Fibroblast of lung (primary cell): ENCODE measurements around the gene SORCS3. TPM values are rescaled to one million over a fixed set of nuclear protein-coding genes. Genes with fewer than 3 reads are reported as not detected.
A peak's percentile ranks its signal among the peaks of the same experiment; 100 is the strongest.

Experiments
- DNase-seq, 2 donors: peaks; one replicate each; pipeline versions ENCODE4 v3.0.0 to v3.0.0-alpha.2; 2010; ENCODE audit warnings: low read depth in 2 of 2
- H2AFZ ChIP-seq: 2 replicates; pipeline ENCODE4 v1.5.1; 2012; ENCODE audit warnings: low read length, control low read depth, inconsistent platforms
- H3K27ac ChIP-seq: 2 replicates; pipeline ENCODE4 v1.5.1; 2011; ENCODE audit warnings: low read length, control low read depth; ENCODE audit not compliant: insufficient read depth
- H3K27me3 ChIP-seq: 2 replicates; pipeline ENCODE4 v1.5.1; 2011; ENCODE audit warnings: mild to moderate bottlenecking, low read length; ENCODE audit not compliant: control insufficient read depth, insufficient read depth
- H3K36me3 ChIP-seq: 2 replicates; pipeline ENCODE4 v1.5.1; 2011; ENCODE audit warnings: low read length; ENCODE audit not compliant: control insufficient read depth, insufficient read depth
- H3K4me1 ChIP-seq: 2 replicates; pipeline ENCODE4 v1.5.1; 2011; ENCODE audit warnings: low read length; ENCODE audit not compliant: control insufficient read depth, insufficient read depth; ENCODE audit errors: extremely low read depth
- H3K4me2 ChIP-seq: 2 replicates; pipeline ENCODE4 v1.5.1; 2011; ENCODE audit warnings: low read length, control low read depth; ENCODE audit not compliant: insufficient read depth; ENCODE audit errors: extremely low read depth
- H3K4me3 ChIP-seq, 4 experiments: fragments of 200-600 bp in 1 of 4; sonication (generic) in 1 of 4; replicated peaks in 1 of 4; 2 replicates each; pipeline ENCODE4 v1.5.1; 2011 to 2016; ENCODE audit warnings: low read length in 4 of 4, low read depth in 3 of 4, mild to moderate bottlenecking in 3 of 4, control low read depth in 2 of 4, inconsistent platforms in 1 of 4, mixed read lengths in 1 of 4; ENCODE audit not compliant: insufficient read depth in 1 of 4; ENCODE audit errors: control extremely low read depth in 1 of 4
- H3K79me2 ChIP-seq: 2 replicates; pipeline ENCODE4 v1.5.1; 2012; ENCODE audit warnings: mild to moderate bottlenecking, low read length, inconsistent platforms; ENCODE audit not compliant: control insufficient read depth, insufficient read depth
- H3K9ac ChIP-seq: 2 replicates; pipeline ENCODE4 v1.5.1; 2011; ENCODE audit warnings: mild to moderate bottlenecking, low read length, control low read depth; ENCODE audit not compliant: insufficient read depth
- H3K9me3 ChIP-seq: 2 replicates; pipeline ENCODE4 v1.5.1; 2012; ENCODE audit warnings: low read depth, low read length; ENCODE audit not compliant: control insufficient read depth, insufficient read depth
- H4K20me1 ChIP-seq: 2 replicates; pipeline ENCODE4 v1.5.1; 2011; ENCODE audit warnings: low read length; ENCODE audit not compliant: control insufficient read depth, insufficient read depth; ENCODE audit errors: extremely low read depth
- EZH2 ChIP-seq: IDR thresholded peaks from 2 replicates; pipeline ENCODE4 v1.5.1; 2012; ENCODE audit warnings: low read length, control low read depth, mild to moderate bottlenecking; ENCODE audit errors: missing control alignments
- polyA plus RNA-seq, 2 donors: library from polyadenylated mRNA; depleted of rRNA in 1 of 2; stranded (reverse) in 1 of 2; unstranded in 1 of 2; fragments of >200 nt; gene quantifications; 2 replicates each; pipeline ENCODE4 v1.2.1, GENCODE V29; 2011 to 2012; ENCODE audit warnings: missing spikeins in 1 of 2
- total RNA-seq: library from RNA; depleted of rRNA; stranded (reverse); fragments of >200 nt; gene quantifications from 2 replicates; pipeline ENCODE4 v1.2.1, GENCODE V29; 2014
- TF ChIP-seq, protein P1 (sequence below), 2 donors: IDR thresholded peaks in 1 of 2; conservative IDR thresholded peaks in 1 of 2; 1 replicate in 1 of 2; 2 replicates in 1 of 2; pipeline ENCODE4 v1.5.1; 2011 to 2012; ENCODE audit warnings: low read length in 2 of 2, control low read depth in 1 of 2, inconsistent platforms in 1 of 2, low read depth in 1 of 2, mild to moderate bottlenecking in 1 of 2

The SORCS3 gene
- total and polyA plus RNA-seq, 2 donors (not counting 1 experiment from before 2014, with no cell fraction given): not detected

DNA sequence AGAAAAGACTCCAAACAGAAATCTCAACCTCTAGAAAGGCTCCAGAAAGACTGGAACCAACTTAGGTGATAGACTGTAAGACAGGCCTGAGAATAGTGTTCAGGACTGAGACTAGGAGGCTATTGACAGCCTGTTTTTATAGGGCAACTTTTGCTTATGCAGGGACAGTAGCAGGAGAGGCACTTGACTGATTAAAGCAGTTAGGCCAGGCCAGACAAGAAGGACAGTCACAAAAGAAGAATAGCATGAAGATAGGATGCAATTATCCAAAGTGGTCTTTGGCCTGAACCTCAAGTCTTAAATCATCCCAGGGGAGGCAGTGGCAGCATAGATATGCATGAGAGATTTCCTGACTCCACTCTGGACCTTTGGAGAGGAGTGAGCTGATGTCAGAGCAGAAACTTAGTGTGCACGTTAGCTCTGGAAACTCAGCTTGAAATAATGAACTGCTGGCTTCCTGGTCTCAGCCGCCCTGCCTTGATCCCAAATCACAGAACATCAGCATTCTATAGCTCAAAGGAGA is 290.6 kb downstream of the SORCS3 start:
- no peaks in the 10 kb centered on the region for H3K36me3 ChIP-seq
- TF ChIP-seq, protein P1, sequence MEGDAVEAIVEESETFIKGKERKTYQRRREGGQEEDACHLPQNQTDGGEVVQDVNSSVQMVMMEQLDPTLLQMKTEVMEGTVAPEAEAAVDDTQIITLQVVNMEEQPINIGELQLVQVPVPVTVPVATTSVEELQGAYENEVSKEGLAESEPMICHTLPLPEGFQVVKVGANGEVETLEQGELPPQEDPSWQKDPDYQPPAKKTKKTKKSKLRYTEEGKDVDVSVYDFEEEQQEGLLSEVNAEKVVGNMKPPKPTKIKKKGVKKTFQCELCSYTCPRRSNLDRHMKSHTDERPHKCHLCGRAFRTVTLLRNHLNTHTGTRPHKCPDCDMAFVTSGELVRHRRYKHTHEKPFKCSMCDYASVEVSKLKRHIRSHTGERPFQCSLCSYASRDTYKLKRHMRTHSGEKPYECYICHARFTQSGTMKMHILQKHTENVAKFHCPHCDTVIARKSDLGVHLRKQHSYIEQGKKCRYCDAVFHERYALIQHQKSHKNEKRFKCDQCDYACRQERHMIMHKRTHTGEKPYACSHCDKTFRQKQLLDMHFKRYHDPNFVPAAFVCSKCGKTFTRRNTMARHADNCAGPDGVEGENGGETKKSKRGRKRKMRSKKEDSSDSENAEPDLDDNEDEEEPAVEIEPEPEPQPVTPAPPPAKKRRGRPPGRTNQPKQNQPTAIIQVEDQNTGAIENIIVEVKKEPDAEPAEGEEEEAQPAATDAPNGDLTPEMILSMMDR (conservative IDR thresholded peaks at IDR 0.05 in 1 of 2, IDR thresholded peaks at IDR 0.05 in 1 of 2; ENCODE audit: low read depth in 1 of 2, low read length in 2 of 2): no peak
- TF ChIP-seq EZH2: no peak
- H3K27ac ChIP-seq: no peak overlapping the region
- H3K4me3 ChIP-seq: no peak overlapping the region
- DNase-seq: no peak
- H3K9ac ChIP-seq: no peak overlapping the region
- H2AFZ ChIP-seq: no peak overlapping the region
- no peaks in the 10 kb centered on the region for H4K20me1 ChIP-seq
- H3K4me2 ChIP-seq: no peak overlapping the region
- H3K27me3 ChIP-seq: no peaks in the 10 kb centered on the region
- H3K9me3 ChIP-seq: no peaks in the 10 kb centered on the region
- no peaks in the 10 kb centered on the region for H3K4me1 ChIP-seq
- no peaks in the 10 kb centered on the region for H3K79me2 ChIP-seq

DNA sequence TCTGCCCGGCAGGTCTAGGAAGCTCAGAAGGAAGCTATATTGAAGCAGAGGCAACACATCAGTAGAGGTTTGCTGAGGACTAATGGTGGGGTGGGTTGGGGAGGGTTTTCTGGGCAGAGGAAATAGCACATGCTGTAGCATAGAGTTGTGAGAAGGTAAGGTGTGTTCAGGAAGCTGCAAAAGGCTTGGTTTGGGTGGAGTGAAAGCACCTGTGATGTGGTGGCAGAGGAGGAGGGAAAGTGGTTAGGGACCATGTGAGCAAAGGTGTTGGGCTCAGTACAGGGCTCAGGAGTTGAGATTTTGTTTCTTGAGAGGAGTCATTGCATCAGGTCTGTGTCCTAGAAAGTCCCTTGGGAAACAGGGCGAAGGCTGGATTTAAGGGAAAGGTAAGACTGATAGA is 294.6 kb downstream of the SORCS3 start:
- DNase-seq: no peak
- H3K4me3 ChIP-seq: no peak overlapping the region
- no peaks in the 10 kb centered on the region for H4K20me1 ChIP-seq
- H3K9ac ChIP-seq: no peak overlapping the region
- H3K4me2 ChIP-seq: no peak overlapping the region
- H3K79me2 ChIP-seq: no peaks in the 10 kb centered on the region
- H3K9me3 ChIP-seq: no peaks in the 10 kb centered on the region
- TF ChIP-seq, protein P1 (conservative IDR thresholded peaks at IDR 0.05 in 1 of 2, IDR thresholded peaks at IDR 0.05 in 1 of 2; ENCODE audit: low read depth in 1 of 2, low read length in 2 of 2): no peak
- TF ChIP-seq EZH2: no peak
- no peaks in the 10 kb centered on the region for H3K27me3 ChIP-seq
- no peaks in the 10 kb centered on the region for H3K36me3 ChIP-seq
- no peak overlapping the region for H2AFZ ChIP-seq
- no peaks in the 10 kb centered on the region for H3K4me1 ChIP-seq
- H3K27ac ChIP-seq: no peak overlapping the region

DNA sequence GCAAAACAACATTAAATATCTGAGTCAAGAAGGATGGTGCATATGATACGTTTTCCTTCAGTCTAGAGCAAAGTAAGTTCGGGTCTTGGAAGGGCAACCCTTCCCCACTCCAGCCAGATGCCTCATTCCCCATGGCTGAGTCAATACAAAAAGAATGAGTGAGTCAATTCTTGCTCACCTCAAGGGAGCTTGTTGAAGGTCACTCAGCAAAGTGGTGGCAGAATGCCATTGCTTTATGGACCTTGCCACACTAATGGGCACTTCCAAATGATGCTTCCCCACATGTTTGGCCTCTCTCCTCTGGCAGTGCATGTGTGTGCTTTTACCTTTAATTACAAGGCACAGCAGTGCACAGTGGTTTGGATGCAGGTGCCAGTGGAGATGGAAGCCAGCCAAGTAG is 296.5 kb downstream of the SORCS3 start:
- H2AFZ ChIP-seq: no peak overlapping the region
- no peaks in the 10 kb centered on the region for H4K20me1 ChIP-seq
- TF ChIP-seq, protein P1 (conservative IDR thresholded peaks at IDR 0.05 in 1 of 2, IDR thresholded peaks at IDR 0.05 in 1 of 2; ENCODE audit: low read depth in 1 of 2, low read length in 2 of 2): no peak
- TF ChIP-seq EZH2: no peak
- H3K27ac ChIP-seq: no peak overlapping the region
- no peaks in the 10 kb centered on the region for H3K36me3 ChIP-seq
- H3K27me3 ChIP-seq: no peaks in the 10 kb centered on the region
- H3K79me2 ChIP-seq: no peaks in the 10 kb centered on the region
- DNase-seq: peak; percentile 69 to 98
- no peaks in the 10 kb centered on the region for H3K4me1 ChIP-seq
- H3K9ac ChIP-seq: no peak overlapping the region
- no peaks in the 10 kb centered on the region for H3K9me3 ChIP-seq
- H3K4me2 ChIP-seq: no peak overlapping the region
- no peak overlapping the region for H3K4me3 ChIP-seq
